GM06990 (cell line): ENCODE measurements around the gene ADAM22.

Source experiments
- DNase-seq: peaks from one replicate; pipeline ENCODE4 v3.0.0-alpha.2; 2011; ENCODE audit not compliant: insufficient read length; ENCODE audit errors: extremely low read depth
- H3K27me3 ChIP-seq: replicated peaks from 2 replicates; pipeline ENCODE4 v1.6.0; 2011; ENCODE audit warnings: low read length; ENCODE audit not compliant: control insufficient read depth, insufficient read depth
- H3K36me3 ChIP-seq: 2 replicates; pipeline ENCODE4 v1.5.1; 2011; ENCODE audit warnings: low read length; ENCODE audit not compliant: control insufficient read depth, insufficient read depth
- H3K4me3 ChIP-seq: replicated peaks from 2 replicates; pipeline ENCODE4 v1.5.1; 2011; ENCODE audit warnings: low read depth, mild to moderate bottlenecking, control low read depth, low read length
- TF ChIP-seq, protein P1 (sequence below): IDR thresholded peaks from 2 replicates; pipeline ENCODE4 v1.5.1; 2011; ENCODE audit warnings: low read length, control low read depth, mild to moderate bottlenecking, inconsistent platforms; ENCODE audit not compliant: insufficient read depth, poor library complexity, severe bottlenecking

ADAM22 gene

DNA sequence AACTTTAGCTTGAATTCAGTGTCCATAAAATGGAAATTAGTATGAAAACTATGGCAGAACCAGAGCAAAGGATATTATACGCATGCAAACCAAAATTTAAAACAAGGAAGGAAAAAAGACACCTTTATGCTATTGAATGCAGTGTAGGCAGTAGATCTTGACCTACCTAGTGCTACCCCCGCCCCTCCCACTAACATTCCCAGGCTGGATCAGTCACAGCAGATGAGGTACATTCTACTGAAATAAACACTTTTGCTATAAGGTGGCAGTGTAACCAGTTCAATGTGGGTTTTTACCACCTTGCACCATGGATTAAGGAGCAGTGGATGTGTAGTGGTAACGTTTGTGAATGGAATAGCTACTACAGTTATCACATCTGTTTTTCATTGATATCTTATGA is 257.9 kb downstream of the ADAM22 start:
- Histone ChIP-seq H3K27me3 (no peaks in the 10 kb centered on the region), H3K36me3 (no peaks in the 10 kb centered on the region), H3K4me3 (no peak overlapping the region)
- no peak for DNase-seq
- TF ChIP-seq, protein P1, sequence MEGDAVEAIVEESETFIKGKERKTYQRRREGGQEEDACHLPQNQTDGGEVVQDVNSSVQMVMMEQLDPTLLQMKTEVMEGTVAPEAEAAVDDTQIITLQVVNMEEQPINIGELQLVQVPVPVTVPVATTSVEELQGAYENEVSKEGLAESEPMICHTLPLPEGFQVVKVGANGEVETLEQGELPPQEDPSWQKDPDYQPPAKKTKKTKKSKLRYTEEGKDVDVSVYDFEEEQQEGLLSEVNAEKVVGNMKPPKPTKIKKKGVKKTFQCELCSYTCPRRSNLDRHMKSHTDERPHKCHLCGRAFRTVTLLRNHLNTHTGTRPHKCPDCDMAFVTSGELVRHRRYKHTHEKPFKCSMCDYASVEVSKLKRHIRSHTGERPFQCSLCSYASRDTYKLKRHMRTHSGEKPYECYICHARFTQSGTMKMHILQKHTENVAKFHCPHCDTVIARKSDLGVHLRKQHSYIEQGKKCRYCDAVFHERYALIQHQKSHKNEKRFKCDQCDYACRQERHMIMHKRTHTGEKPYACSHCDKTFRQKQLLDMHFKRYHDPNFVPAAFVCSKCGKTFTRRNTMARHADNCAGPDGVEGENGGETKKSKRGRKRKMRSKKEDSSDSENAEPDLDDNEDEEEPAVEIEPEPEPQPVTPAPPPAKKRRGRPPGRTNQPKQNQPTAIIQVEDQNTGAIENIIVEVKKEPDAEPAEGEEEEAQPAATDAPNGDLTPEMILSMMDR, result no peak

DNA sequence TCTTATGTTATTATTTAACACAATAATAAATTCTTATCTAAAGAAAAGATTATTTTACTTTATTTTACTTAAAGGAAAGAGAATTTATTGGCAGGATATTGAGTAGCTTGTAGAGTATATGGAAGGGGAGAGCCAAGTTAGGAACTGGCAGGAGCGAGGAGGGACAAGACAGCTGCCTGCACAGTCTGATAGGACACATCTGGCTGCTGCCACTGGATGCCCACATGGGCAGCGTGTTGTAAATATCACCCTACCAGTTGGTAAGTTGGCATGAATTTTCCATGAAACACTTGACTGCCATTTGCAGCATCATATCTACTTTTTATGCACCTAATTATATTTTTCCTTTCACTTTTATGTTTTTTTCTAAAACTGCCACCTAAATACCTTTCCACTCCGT is 266.2 kb downstream of the ADAM22 start:
- DNase-seq, result no peak
- TF ChIP-seq, protein P1, result no peak
- Histone ChIP-seq H3K4me3 (no peak overlapping the region), H3K27me3 (no peaks in the 10 kb centered on the region), H3K36me3 (peaks cover 10% of the 10 kb centered on the region)

- no peak overlapping the region for H3K4me3 ChIP-seq
- no peak for DNase-seq
- H3K36me3 ChIP-seq, result peaks cover 10% of the 10 kb centered on the region
- no peaks in the 10 kb centered on the region for H3K27me3 ChIP-seq
- TF ChIP-seq, protein P1, result no peak
These were observed 266.7 kb downstream of the ADAM22 start for GRCh38 chr7:88200789-88201188.

DNA sequence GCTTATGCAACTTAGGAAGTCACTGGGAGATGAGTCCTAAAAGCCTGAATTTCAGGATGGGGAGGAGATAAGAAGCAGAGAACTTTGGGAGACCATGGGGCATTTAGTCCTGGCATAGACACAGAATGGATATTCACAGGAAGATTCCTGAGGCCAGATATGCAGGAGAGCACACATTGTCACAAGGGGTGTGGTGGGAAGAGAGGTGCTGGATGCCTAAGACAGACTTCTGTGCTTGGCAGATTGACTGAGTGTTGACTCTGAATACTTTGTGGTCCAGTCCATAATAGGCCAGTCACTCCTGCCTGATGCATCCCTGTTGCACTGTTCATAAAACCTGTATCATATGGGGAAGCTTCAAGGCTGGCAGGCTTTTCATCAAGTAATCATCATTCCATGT is 267.3 kb downstream of the ADAM22 start:
- Histone ChIP-seq H3K36me3 (peaks cover 10% of the 10 kb centered on the region), H3K27me3 (no peaks in the 10 kb centered on the region), H3K4me3 (no peak overlapping the region)
- no peak for DNase-seq
- TF ChIP-seq, protein P1, result no peak

DNA sequence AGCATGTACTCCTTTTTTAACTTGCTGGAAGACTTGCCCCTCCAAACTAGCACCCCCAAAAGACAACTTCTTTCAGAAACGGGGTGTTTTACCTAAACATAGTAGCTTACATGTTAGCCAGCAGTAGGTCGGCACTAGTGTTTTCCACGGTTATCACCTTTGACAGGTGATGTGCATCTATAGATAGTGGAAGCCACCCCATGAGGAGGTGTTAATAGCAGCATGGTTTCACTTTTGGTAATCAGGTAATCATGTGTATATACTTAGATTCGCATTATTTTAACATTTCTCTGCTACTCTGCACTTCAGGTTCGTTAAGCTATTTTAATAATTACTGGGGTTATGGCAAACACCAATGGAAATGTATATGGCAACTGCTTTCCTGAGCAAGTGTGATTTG is 268.2 kb downstream of the ADAM22 start:
- DNase-seq, result no peak
- Histone ChIP-seq H3K36me3 (peaks cover 9% of the 10 kb centered on the region), H3K4me3 (no peak overlapping the region), H3K27me3 (no peaks in the 10 kb centered on the region)
- TF ChIP-seq, protein P1, result no peak

- TF ChIP-seq, protein P1, result no peak
- H3K4me3 ChIP-seq, result no peak overlapping the region
- H3K27me3 ChIP-seq, result no peaks in the 10 kb centered on the region
- H3K36me3 ChIP-seq, result peaks cover 8% of the 10 kb centered on the region
- DNase-seq, result no peak
These were observed 268.7 kb downstream of the ADAM22 start for GRCh38 chr7:88202799-88203198.
